WTC11 (cell line): ENCODE data around the gene ELP4. TPM values are rescaled to one million over a fixed set of nuclear protein-coding genes. Genes with fewer than 3 reads are reported as not detected.

Experiments used
- ATAC-seq: fragments of 200-7000 bp; cut with Tn5 transposase; 2 replicates; pipeline ENCODE4 v1.10.0; 2021; ENCODE audit warnings: mild to moderate bottlenecking, moderate library complexity
- CTCF ChIA-PET: fragments of 300-600 bp; sonication (Branson Sonifier 250); formaldehyde crosslinking; loops from one replicate; lab custom pipeline; 2021; ENCODE audit warnings: antibody characterized with exemption; lab: Charles Lee
- POLR2A ChIA-PET: fragments of 350-600 bp; sonication (Branson Sonifier 250); formaldehyde crosslinking; loops from one replicate; lab custom pipeline; 2021; ENCODE audit warnings: antibody characterized with exemption; lab: Charles Lee
- DNase-seq: peaks from one replicate; pipeline ENCODE4 v3.0.0; 2021; ENCODE audit warnings: low spot score
- H3K27ac Mint-ChIP-seq: 2 replicates; pipeline ENCODE4 v1.8.0; 2021; ENCODE audit warnings: mixed read lengths
- H3K27me3 Mint-ChIP-seq: 2 replicates; pipeline ENCODE4 v1.8.0; 2021; ENCODE audit warnings: low read depth, mild to moderate bottlenecking, moderate library complexity, mixed read lengths
- H3K36me3 Mint-ChIP-seq: 2 replicates; pipeline ENCODE4 v1.8.0; 2021; ENCODE audit warnings: mixed read lengths
- H3K4me1 Mint-ChIP-seq: 2 replicates; pipeline ENCODE4 v1.8.0; 2022; ENCODE audit warnings: mixed read lengths
- H3K4me3 Mint-ChIP-seq: 2 replicates; pipeline ENCODE4 v1.8.0; 2021; ENCODE audit warnings: mild to moderate bottlenecking, moderate library complexity, mixed read lengths
- H3K9me3 Mint-ChIP-seq: 2 replicates; pipeline ENCODE4 v1.8.0; 2021; ENCODE audit warnings: mixed read lengths
- CBFB ChIP-seq: sonication (generic); formaldehyde crosslinking; IDR thresholded peaks from 2 replicates; pipeline ENCODE4 v1.8.1; 2022; ENCODE audit warnings: mild to moderate bottlenecking, low read depth, missing genetic modification reagents
- CREB1 ChIP-seq: sonication (generic); formaldehyde crosslinking; IDR thresholded peaks from 2 replicates; pipeline ENCODE4 v1.8.0; 2023; ENCODE audit warnings: mild to moderate bottlenecking, missing genetic modification reagents
- EMX1 ChIP-seq: fragments of 250-450 bp; sonication (Bioruptor Pico); IDR thresholded peaks from 2 replicates; pipeline ENCODE4 v1.8.0; 2021; ENCODE audit warnings: mild to moderate bottlenecking
- FOXJ3 ChIP-seq: sonication (generic); formaldehyde crosslinking; IDR thresholded peaks from 2 replicates; pipeline ENCODE4 v1.9.0; 2021; ENCODE audit warnings: missing genetic modification reagents, mild to moderate bottlenecking, borderline replicate concordance
- GABPB1 ChIP-seq: sonication (generic); formaldehyde crosslinking; IDR thresholded peaks from 2 replicates; pipeline ENCODE4 v1.8.1; 2023; ENCODE audit warnings: mild to moderate bottlenecking, missing genetic modification reagents
- MYBL2 ChIP-seq: sonication (generic); formaldehyde crosslinking; IDR thresholded peaks from 2 replicates; pipeline ENCODE4 v1.8.1; 2023; ENCODE audit warnings: mild to moderate bottlenecking, moderate library complexity, missing genetic modification reagents
- OVOL2 ChIP-seq: fragments of 250-450 bp; sonication (Bioruptor Pico); IDR thresholded peaks from 2 replicates; pipeline ENCODE4 v1.9.0; 2021; ENCODE audit warnings: mild to moderate bottlenecking, borderline replicate concordance
- PRRX2 ChIP-seq: fragments of 250-450 bp; sonication (Bioruptor Pico); IDR thresholded peaks from 2 replicates; pipeline ENCODE4 v1.8.0; 2021; ENCODE audit warnings: mild to moderate bottlenecking
- SOX15 ChIP-seq: fragments of 250-450 bp; sonication (Bioruptor Pico); IDR thresholded peaks from 2 replicates; pipeline ENCODE4 v1.9.0; 2021; ENCODE audit warnings: mild to moderate bottlenecking
- SP1 ChIP-seq: sonication (generic); formaldehyde crosslinking; conservative IDR thresholded peaks from 2 replicates; pipeline ENCODE4 v1.8.1; 2022; ENCODE audit warnings: missing genetic modification reagents
- TCF7 ChIP-seq: sonication (generic); formaldehyde crosslinking; IDR thresholded peaks from 2 replicates; pipeline ENCODE4 v1.8.0; 2022; ENCODE audit warnings: mild to moderate bottlenecking, low read depth, missing genetic modification reagents, moderate library complexity
- total RNA-seq: library from RNA; stranded (reverse); gene quantifications from 3 replicates; pipeline ENCODE4 v1.2.3, GENCODE V29; 2021
- TF ChIP-seq, protein P1 (sequence below): sonication (generic); formaldehyde crosslinking; IDR thresholded peaks from 2 replicates; pipeline ENCODE4 v1.8.0; 2022; ENCODE audit warnings: missing genetic modification reagents
- TF ChIP-seq, protein P2 (sequence below): sonication (generic); formaldehyde crosslinking; IDR thresholded peaks from 2 replicates; pipeline ENCODE4 v1.8.0; 2022; ENCODE audit warnings: mild to moderate bottlenecking, missing genetic modification reagents
- TF ChIP-seq, protein P3 (sequence below): sonication (generic); formaldehyde crosslinking; IDR thresholded peaks from 2 replicates; pipeline ENCODE4 v1.8.1; 2023; ENCODE audit warnings: mild to moderate bottlenecking, missing genetic modification reagents, moderate library complexity
- TF ChIP-seq, protein P4 (sequence below): fragments of 250-450 bp; sonication (Bioruptor Pico); IDR thresholded peaks from 2 replicates; pipeline ENCODE4 v1.9.0; 2021; ENCODE audit warnings: mild to moderate bottlenecking

Gene ELP4
- total RNA-seq, 1 experiment from 2014 or later, result 14.6 TPM

DNA sequence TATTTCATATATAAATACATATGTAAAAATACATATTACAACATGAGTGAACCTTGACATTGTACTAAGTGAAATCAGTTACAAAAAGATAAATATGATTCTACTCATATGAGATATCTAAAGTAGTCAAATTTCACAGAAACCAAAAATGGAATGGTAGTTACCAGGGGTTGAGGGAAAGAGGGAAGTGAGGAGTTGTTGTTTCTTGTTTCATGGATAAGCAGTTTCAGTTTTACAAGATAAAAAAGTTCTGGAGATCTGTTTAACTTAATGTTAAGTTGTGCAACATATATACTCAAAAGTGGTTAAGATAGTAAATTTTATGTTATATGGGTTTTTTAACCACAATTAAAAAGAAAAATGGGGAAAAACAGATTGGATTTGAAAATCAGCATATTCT, 107.7 kb downstream of the ELP4 start:
- Mint-ChIP-seq H3K27ac (no peak overlapping the region), H3K4me1 (no peaks in the 10 kb centered on the region), H3K9me3 (no peaks in the 10 kb centered on the region), H3K27me3 (no peaks in the 10 kb centered on the region), H3K4me3 (no peak overlapping the region), H3K36me3 (no peaks in the 10 kb centered on the region)
- ATAC-seq, result no peak
- POLR2A ChIA-PET, result no interaction called here
- no peak for DNase-seq
- TF ChIP-seq, protein P1, sequence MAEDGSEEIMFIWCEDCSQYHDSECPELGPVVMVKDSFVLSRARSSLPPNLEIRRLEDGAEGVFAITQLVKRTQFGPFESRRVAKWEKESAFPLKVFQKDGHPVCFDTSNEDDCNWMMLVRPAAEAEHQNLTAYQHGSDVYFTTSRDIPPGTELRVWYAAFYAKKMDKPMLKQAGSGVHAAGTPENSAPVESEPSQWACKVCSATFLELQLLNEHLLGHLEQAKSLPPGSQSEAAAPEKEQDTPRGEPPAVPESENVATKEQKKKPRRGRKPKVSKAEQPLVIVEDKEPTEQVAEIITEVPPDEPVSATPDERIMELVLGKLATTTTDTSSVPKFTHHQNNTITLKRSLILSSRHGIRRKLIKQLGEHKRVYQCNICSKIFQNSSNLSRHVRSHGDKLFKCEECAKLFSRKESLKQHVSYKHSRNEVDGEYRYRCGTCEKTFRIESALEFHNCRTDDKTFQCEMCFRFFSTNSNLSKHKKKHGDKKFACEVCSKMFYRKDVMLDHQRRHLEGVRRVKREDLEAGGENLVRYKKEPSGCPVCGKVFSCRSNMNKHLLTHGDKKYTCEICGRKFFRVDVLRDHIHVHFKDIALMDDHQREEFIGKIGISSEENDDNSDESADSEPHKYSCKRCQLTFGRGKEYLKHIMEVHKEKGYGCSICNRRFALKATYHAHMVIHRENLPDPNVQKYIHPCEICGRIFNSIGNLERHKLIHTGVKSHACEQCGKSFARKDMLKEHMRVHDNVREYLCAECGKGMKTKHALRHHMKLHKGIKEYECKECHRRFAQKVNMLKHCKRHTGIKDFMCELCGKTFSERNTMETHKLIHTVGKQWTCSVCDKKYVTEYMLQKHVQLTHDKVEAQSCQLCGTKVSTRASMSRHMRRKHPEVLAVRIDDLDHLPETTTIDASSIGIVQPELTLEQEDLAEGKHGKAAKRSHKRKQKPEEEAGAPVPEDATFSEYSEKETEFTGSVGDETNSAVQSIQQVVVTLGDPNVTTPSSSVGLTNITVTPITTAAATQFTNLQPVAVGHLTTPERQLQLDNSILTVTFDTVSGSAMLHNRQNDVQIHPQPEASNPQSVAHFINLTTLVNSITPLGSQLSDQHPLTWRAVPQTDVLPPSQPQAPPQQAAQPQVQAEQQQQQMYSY, result no peak
- no peak for TF ChIP-seq PRRX2 (CRISPR knock-in tag)
- no peak for TF ChIP-seq OVOL2 (CRISPR knock-in tag)
- TF ChIP-seq GABPB1, result no peak
- no peak for TF ChIP-seq CBFB (CRISPR knock-in tag)
- TF ChIP-seq, protein P2, sequence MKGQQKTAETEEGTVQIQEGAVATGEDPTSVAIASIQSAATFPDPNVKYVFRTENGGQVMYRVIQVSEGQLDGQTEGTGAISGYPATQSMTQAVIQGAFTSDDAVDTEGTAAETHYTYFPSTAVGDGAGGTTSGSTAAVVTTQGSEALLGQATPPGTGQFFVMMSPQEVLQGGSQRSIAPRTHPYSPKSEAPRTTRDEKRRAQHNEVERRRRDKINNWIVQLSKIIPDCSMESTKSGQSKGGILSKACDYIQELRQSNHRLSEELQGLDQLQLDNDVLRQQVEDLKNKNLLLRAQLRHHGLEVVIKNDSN (CRISPR knock-in tag), result no peak
- no peak for TF ChIP-seq MYBL2 (CRISPR knock-in tag)
- CTCF ChIA-PET, result no interaction called here

DNA sequence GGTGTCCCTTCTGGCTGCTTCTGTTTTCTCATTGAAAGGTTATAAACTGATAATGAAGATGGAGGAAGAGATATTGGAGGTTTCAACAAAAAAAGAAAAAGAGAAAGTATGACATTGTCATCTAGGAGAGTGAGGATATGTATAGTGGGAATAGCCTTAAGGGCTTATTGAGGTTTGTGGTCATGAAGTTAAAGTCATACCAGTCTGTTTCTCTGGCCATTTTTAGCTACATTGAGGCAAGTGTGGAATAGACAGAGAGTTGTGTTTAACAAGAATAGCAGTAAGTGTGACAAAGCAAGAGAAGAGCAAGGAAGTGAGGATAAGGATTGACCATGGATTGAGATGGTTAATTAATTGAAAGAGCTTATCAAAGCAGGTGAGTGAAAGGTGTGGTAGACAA, 110.4 kb downstream of the ELP4 start:
- Mint-ChIP-seq H3K4me3 (no peak overlapping the region), H3K27ac (no peak overlapping the region), H3K36me3 (no peaks in the 10 kb centered on the region), H3K4me1 (no peaks in the 10 kb centered on the region), H3K9me3 (no peaks in the 10 kb centered on the region), H3K27me3 (no peaks in the 10 kb centered on the region)
- ChIA-PET CTCF (no interaction called here), POLR2A (no interaction called here)
- no peak for TF ChIP-seq EMX1
- TF ChIP-seq SP1 (CRISPR knock-in tag), result no peak
- no peak for TF ChIP-seq CREB1
- DNase-seq (no peak), ATAC-seq (no peak)

DNA sequence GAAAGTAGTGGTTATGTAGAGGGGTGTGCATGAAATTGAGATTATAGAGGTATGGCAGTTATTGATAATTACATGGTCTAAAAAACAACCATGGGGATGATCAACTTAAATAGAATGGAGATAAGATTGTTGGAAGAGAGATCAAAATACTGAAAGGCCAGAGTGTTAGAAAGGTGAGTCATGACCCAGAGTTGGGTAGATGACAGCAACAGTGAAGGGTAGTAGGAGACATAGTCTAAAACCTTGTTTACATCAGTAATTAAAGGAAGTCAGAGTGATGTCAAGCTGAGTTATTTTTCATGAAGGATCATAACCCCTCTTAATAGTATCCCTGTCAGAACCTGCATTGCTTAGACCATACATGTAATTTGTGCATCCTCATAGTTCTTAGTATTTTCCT, 110.9 kb downstream of the ELP4 start:
- no peaks in the 10 kb centered on the region for H3K9me3 Mint-ChIP-seq
- TF ChIP-seq TCF7 (CRISPR knock-in tag) (no peak), MYBL2 (CRISPR knock-in tag) (no peak), FOXJ3 (CRISPR knock-in tag) (no peak), SOX15 (CRISPR knock-in tag) (no peak)
- TF ChIP-seq, protein P3, sequence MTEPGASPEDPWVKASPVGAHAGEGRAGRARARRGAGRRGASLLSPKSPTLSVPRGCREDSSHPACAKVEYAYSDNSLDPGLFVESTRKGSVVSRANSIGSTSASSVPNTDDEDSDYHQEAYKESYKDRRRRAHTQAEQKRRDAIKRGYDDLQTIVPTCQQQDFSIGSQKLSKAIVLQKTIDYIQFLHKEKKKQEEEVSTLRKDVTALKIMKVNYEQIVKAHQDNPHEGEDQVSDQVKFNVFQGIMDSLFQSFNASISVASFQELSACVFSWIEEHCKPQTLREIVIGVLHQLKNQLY (CRISPR knock-in tag), result no peak
- TF ChIP-seq, protein P4, sequence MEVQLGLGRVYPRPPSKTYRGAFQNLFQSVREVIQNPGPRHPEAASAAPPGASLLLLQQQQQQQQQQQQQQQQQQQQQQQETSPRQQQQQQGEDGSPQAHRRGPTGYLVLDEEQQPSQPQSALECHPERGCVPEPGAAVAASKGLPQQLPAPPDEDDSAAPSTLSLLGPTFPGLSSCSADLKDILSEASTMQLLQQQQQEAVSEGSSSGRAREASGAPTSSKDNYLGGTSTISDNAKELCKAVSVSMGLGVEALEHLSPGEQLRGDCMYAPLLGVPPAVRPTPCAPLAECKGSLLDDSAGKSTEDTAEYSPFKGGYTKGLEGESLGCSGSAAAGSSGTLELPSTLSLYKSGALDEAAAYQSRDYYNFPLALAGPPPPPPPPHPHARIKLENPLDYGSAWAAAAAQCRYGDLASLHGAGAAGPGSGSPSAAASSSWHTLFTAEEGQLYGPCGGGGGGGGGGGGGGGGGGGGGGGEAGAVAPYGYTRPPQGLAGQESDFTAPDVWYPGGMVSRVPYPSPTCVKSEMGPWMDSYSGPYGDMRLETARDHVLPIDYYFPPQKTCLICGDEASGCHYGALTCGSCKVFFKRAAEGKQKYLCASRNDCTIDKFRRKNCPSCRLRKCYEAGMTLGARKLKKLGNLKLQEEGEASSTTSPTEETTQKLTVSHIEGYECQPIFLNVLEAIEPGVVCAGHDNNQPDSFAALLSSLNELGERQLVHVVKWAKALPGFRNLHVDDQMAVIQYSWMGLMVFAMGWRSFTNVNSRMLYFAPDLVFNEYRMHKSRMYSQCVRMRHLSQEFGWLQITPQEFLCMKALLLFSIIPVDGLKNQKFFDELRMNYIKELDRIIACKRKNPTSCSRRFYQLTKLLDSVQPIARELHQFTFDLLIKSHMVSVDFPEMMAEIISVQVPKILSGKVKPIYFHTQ (CRISPR knock-in tag), result no peak
- no peaks in the 10 kb centered on the region for H3K27me3 Mint-ChIP-seq
- ATAC-seq (no peak), DNase-seq (no peak)
- H3K36me3 Mint-ChIP-seq, result no peaks in the 10 kb centered on the region
- no peaks in the 10 kb centered on the region for H3K4me1 Mint-ChIP-seq
- H3K27ac Mint-ChIP-seq, result no peak overlapping the region
- POLR2A ChIA-PET, result no interaction called here
- H3K4me3 Mint-ChIP-seq, result no peak overlapping the region
- CTCF ChIA-PET, result no interaction called here
